ELR (cell line): ENCODE measurements around the gene TMEM138.
A peak's percentile ranks its signal among the peaks of the same experiment; 100 is the strongest.

Source experiments
- DNase-seq: peaks from one replicate; pipeline ENCODE4 v3.0.0-alpha.2; 2015; ENCODE audit warnings: low read depth

The TMEM138 gene

GRCh38 chr11:61406991-61407728, 45.0 kb downstream of the TMEM138 start:
- no peak for DNase-seq

- DNase-seq, result no peak
These were observed 49.4 kb downstream of the TMEM138 start for GRCh38 chr11:61411589-61411988.

- DNase-seq, result peak; percentile 49
These were observed 51.3 kb downstream of the TMEM138 start for GRCh38 chr11:61413496-61413895.

GRCh38 chr11:61414547-61414946, 52.4 kb downstream of the TMEM138 start:
- no peak for DNase-seq

GRCh38 chr11:61415381-61415780, 53.2 kb downstream of the TMEM138 start:
- DNase-seq, result no peak

- no peak for DNase-seq
These were observed 54.8 kb downstream of the TMEM138 start for GRCh38 chr11:61416941-61417340.

- DNase-seq, result no peak
These were observed 55.5 kb downstream of the TMEM138 start for GRCh38 chr11:61417670-61418069.

GRCh38 chr11:61418136-61418535, 56.0 kb downstream of the TMEM138 start:
- DNase-seq, result peak; percentile 30
